ENCODE measurements around the gene PRUNE2. TPM values are rescaled to one million over a fixed set of nuclear protein-coding genes. Genes with fewer than 3 reads are reported as not detected.

The PRUNE2 gene
- total RNA-seq, 1 experiment from 2014 or later, result 3.5 TPM

- Histone ChIP-seq H3K4me1 (no peaks in the 10 kb centered on the region), H3K36me3 (ENCODE audit: control insufficient read depth, insufficient read depth, low read length) (no peaks in the 10 kb centered on the region), H3K27me3 (replicated peaks; ENCODE audit: control insufficient read depth, insufficient read depth, low read length) (no peaks in the 10 kb centered on the region), H3K4me3 (ENCODE audit: low read depth, low read length) (no peak overlapping the region), H3K9me3 (no peaks in the 10 kb centered on the region)
- H3K36me3 Mint-ChIP-seq (ENCODE audit: insufficient read depth, unreplicated experiment), result no peaks in the 10 kb centered on the region
- ChIA-PET POLR2A (no interaction called here), CTCF (no interaction called here)
- peaks cover 5% of the 10 kb centered on the region for H3K4me1 Mint-ChIP-seq (ENCODE audit: low read depth, unreplicated experiment)
- BruUV-seq (replicated peaks), result no TSS peak
- TF ChIP-seq, protein P1, sequence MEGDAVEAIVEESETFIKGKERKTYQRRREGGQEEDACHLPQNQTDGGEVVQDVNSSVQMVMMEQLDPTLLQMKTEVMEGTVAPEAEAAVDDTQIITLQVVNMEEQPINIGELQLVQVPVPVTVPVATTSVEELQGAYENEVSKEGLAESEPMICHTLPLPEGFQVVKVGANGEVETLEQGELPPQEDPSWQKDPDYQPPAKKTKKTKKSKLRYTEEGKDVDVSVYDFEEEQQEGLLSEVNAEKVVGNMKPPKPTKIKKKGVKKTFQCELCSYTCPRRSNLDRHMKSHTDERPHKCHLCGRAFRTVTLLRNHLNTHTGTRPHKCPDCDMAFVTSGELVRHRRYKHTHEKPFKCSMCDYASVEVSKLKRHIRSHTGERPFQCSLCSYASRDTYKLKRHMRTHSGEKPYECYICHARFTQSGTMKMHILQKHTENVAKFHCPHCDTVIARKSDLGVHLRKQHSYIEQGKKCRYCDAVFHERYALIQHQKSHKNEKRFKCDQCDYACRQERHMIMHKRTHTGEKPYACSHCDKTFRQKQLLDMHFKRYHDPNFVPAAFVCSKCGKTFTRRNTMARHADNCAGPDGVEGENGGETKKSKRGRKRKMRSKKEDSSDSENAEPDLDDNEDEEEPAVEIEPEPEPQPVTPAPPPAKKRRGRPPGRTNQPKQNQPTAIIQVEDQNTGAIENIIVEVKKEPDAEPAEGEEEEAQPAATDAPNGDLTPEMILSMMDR (IDR thresholded peaks at IDR 0.05; ENCODE audit: insufficient read depth in 1 of 2, low read depth in 1 of 2, low read length in 1 of 2, severe bottlenecking in 1 of 2, unreplicated experiment in 1 of 2), result no peak
- intact Hi-C loops (cut with micrococcal nuclease; ENCODE audit: unreplicated experiment), result no loop called here
- no peak overlapping the region for H3K27ac Mint-ChIP-seq (ENCODE audit: unreplicated experiment)
- DNase-seq, result no peak
- no peak overlapping the region for H3K4me3 Mint-ChIP-seq (ENCODE audit: unreplicated experiment)
- H3K27me3 Mint-ChIP-seq (ENCODE audit: insufficient read depth, unreplicated experiment), result no peaks in the 10 kb centered on the region
- no peaks in the 10 kb centered on the region for H3K9me3 Mint-ChIP-seq (ENCODE audit: unreplicated experiment)
Observed at GRCh38 chr9:76766126-76766525, 139.8 kb downstream of the PRUNE2 start.

DNA sequence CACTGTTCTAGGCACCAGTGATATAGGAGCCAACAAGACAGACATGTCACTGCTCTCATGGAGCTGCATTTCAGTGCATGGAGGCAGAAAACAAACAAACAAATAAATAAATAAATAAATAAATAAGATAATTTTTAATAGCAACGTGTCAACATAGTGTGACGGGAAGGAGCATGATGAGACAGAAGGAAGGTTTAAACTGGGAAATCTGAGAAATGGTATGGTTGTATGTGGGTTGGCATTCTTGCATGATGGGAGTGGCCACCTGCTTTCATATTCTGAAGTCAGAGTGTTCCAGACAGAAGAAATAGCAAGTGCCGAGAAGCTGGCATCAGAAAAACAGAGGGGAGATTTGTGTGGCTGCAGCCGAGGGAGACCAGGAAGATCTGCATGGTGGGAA lies 141.8 kb downstream of the PRUNE2 start, which contains the start of gene PCA3:
PCA3 (plus strand) TSS at position 301 of the 400 bp plus-strand sequence.
- POLR2A ChIA-PET, result no interaction called here
- TF ChIP-seq, protein P1 (IDR thresholded peaks at IDR 0.05; ENCODE audit: insufficient read depth in 1 of 2, low read depth in 1 of 2, low read length in 1 of 2, severe bottlenecking in 1 of 2, unreplicated experiment in 1 of 2), result no peak
- no peak for DNase-seq
- Mint-ChIP-seq H3K27me3 (ENCODE audit: insufficient read depth, unreplicated experiment) (no peaks in the 10 kb centered on the region), H3K9me3 (ENCODE audit: unreplicated experiment) (no peaks in the 10 kb centered on the region), H3K4me3 (ENCODE audit: unreplicated experiment) (no peak within 1 kb of the TSS), H3K4me1 (ENCODE audit: low read depth, unreplicated experiment) (peaks cover 5% of the 10 kb centered on the region), H3K27ac (ENCODE audit: unreplicated experiment) (no peak within 1 kb of the TSS), H3K36me3 (ENCODE audit: insufficient read depth, unreplicated experiment) (no peaks in the 10 kb centered on the region)
- BruUV-seq (replicated peaks), result no TSS peak
- Histone ChIP-seq H3K27me3 (replicated peaks; ENCODE audit: control insufficient read depth, insufficient read depth, low read length) (no peaks in the 10 kb centered on the region), H3K4me3 (ENCODE audit: low read depth, low read length) (no peak within 1 kb of the TSS), H3K4me1 (no peaks in the 10 kb centered on the region), H3K36me3 (ENCODE audit: control insufficient read depth, insufficient read depth, low read length) (no peaks in the 10 kb centered on the region), H3K9me3 (no peaks in the 10 kb centered on the region)
- CTCF ChIA-PET, result no interaction called here
- intact Hi-C loops (cut with micrococcal nuclease; ENCODE audit: unreplicated experiment), result loop anchor here (5.0 kb wide), 1 partner anchor 38 kb away; no protein-coding TSS in a partner anchor

DNA sequence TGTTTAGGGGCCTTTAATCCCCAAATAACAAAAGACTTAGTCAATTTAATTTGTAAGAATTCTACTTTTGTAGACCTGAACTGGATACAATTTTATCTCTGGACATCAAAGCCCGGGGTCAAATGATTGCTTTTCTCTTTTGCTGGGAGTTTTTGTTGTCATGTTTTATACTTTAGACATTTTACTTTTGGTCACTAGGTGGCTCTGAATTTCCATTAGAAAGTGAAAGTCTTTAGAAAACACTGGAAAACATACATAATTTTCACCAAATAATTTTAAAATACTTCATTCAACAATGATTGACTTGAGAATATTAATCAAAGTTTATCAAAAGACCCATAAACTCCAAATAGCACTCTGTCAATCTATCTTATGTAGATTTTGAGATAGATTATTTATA lies 144.5 kb downstream of the PRUNE2 start:
- H3K27me3 ChIP-seq (replicated peaks; ENCODE audit: control insufficient read depth, insufficient read depth, low read length), result no peaks in the 10 kb centered on the region
- TF ChIP-seq, protein P1 (IDR thresholded peaks at IDR 0.05; ENCODE audit: insufficient read depth in 1 of 2, low read depth in 1 of 2, low read length in 1 of 2, severe bottlenecking in 1 of 2, unreplicated experiment in 1 of 2), result no peak
- Mint-ChIP-seq H3K27ac (ENCODE audit: unreplicated experiment) (no peak overlapping the region), H3K9me3 (ENCODE audit: unreplicated experiment) (no peaks in the 10 kb centered on the region), H3K4me1 (ENCODE audit: low read depth, unreplicated experiment) (peaks cover 5% of the 10 kb centered on the region), H3K36me3 (ENCODE audit: insufficient read depth, unreplicated experiment) (no peaks in the 10 kb centered on the region), H3K4me3 (ENCODE audit: unreplicated experiment) (no peak overlapping the region), H3K27me3 (ENCODE audit: insufficient read depth, unreplicated experiment) (no peaks in the 10 kb centered on the region)
- no peaks in the 10 kb centered on the region for H3K4me1 ChIP-seq
- DNase-seq, result no peak
- no peak overlapping the region for H3K4me3 ChIP-seq (ENCODE audit: low read depth, low read length)
- no peaks in the 10 kb centered on the region for H3K9me3 ChIP-seq
- no TSS peak for BruUV-seq (replicated peaks)
- intact Hi-C loops (cut with micrococcal nuclease; ENCODE audit: unreplicated experiment), result loop anchor here (1.0 to 5.0 kb wide), 2 partner anchors 41 to 226 kb away; no protein-coding TSS in a partner anchor
- CTCF ChIA-PET, result no interaction called here
- POLR2A ChIA-PET, result no interaction called here
- no peaks in the 10 kb centered on the region for H3K36me3 ChIP-seq (ENCODE audit: control insufficient read depth, insufficient read depth, low read length)

Measured in Caco-2 (cell line).